CD14-positive monocyte (primary cell): ENCODE results near the gene CAPN8. TPM values are rescaled to one million over a fixed set of nuclear protein-coding genes. Genes with fewer than 3 reads are reported as not detected.

Experiments used
- DNase-seq, 3 donors: peaks; one replicate each; pipeline ENCODE4 v3.0.0-alpha.2; 2011 to 2022
- H2AFZ ChIP-seq: 2 replicates; pipeline ENCODE4 v1.6.0; 2012; ENCODE audit warnings: mild to moderate bottlenecking, low read depth, low read length, inconsistent platforms; ENCODE audit not compliant: insufficient read depth, poor library complexity, severe bottlenecking
- H3K27ac ChIP-seq, 2 donors: 1 replicate in 1 of 2; 2 replicates in 1 of 2; pipeline ENCODE4 v1.5.1; 2012 to 2013; ENCODE audit warnings: low read length in 2 of 2, control low read depth in 1 of 2, inconsistent platforms in 1 of 2, low read depth in 1 of 2, mild to moderate bottlenecking in 1 of 2
- H3K27me3 ChIP-seq, 2 donors: one replicate each; pipeline versions ENCODE4 v1.6.0 to v1.6.1; 2011 to 2013; ENCODE audit warnings: low read length in 2 of 2; ENCODE audit not compliant: control insufficient read depth in 2 of 2, insufficient read depth in 2 of 2
- H3K36me3 ChIP-seq, 2 donors: replicated peaks in 1 of 2; 1 replicate in 1 of 2; 2 replicates in 1 of 2; pipeline versions ENCODE4 v1.5.1 to v1.6.1; 2012 to 2013; ENCODE audit warnings: low read length in 2 of 2, control low read depth in 1 of 2, inconsistent platforms in 1 of 2, mild to moderate bottlenecking in 1 of 2; ENCODE audit not compliant: insufficient read depth in 2 of 2, control insufficient read depth in 1 of 2
- H3K4me1 ChIP-seq, 2 donors: 1 replicate in 1 of 2; 2 replicates in 1 of 2; pipeline versions ENCODE4 v1.5.1 to v1.6.1; 2012 to 2013; ENCODE audit warnings: low read length in 2 of 2, control low read depth in 1 of 2, inconsistent platforms in 1 of 2, mild to moderate bottlenecking in 1 of 2, moderate library complexity in 1 of 2; ENCODE audit not compliant: insufficient read depth in 2 of 2, control insufficient read depth in 1 of 2
- H3K4me2 ChIP-seq: replicated peaks from 2 replicates; pipeline ENCODE3; 2012; ENCODE audit warnings: low read length, moderate library complexity, mild to moderate bottlenecking; ENCODE audit not compliant: poor library complexity, severe bottlenecking; ENCODE audit errors: extremely low read depth
- H3K4me3 ChIP-seq, 3 experiments: fragments of 200-600 bp in 1 of 3; sonication (generic) in 1 of 3; replicated peaks in 1 of 3; 1 replicate in 2 of 3; 2 replicates in 1 of 3; pipeline ENCODE4 v1.5.1; 2011 to 2013; ENCODE audit warnings: low read length in 3 of 3, mild to moderate bottlenecking in 3 of 3, control low read depth in 2 of 3, low read depth in 2 of 3, inconsistent platforms in 1 of 3, moderate library complexity in 1 of 3
- H3K79me2 ChIP-seq: 2 replicates; pipeline ENCODE4 v1.6.0; 2012; ENCODE audit warnings: mild to moderate bottlenecking, control low read depth, inconsistent platforms, low read length, moderate library complexity; ENCODE audit not compliant: insufficient read depth
- H3K9ac ChIP-seq: 2 replicates; pipeline ENCODE4 v1.6.0; 2017; ENCODE audit warnings: low read length, mild to moderate bottlenecking; ENCODE audit not compliant: insufficient read depth, poor library complexity, severe bottlenecking
- H3K9me3 ChIP-seq, 2 donors: replicated peaks in 1 of 2; 1 replicate in 1 of 2; 2 replicates in 1 of 2; pipeline versions ENCODE4 v1.5.1 to v1.6.1; 2012 to 2013; ENCODE audit warnings: low read length in 2 of 2, control low read depth in 1 of 2; ENCODE audit not compliant: control insufficient read depth in 1 of 2, insufficient read depth in 1 of 2
- H4K20me1 ChIP-seq: 2 replicates; pipeline ENCODE4 v1.6.0; 2012; ENCODE audit warnings: mild to moderate bottlenecking, low read length, control low read depth, moderate library complexity; ENCODE audit not compliant: insufficient read depth
- H3K27ac Mint-ChIP-seq, 7 donors: one replicate each; pipeline ENCODE4 v1.8.0; 2020; ENCODE audit warnings: mild to moderate bottlenecking in 7 of 7, mixed read lengths in 7 of 7, moderate library complexity in 6 of 7, inconsistent platforms in 2 of 7
- H3K27me3 Mint-ChIP-seq, 3 donors: one replicate each; pipeline ENCODE4 v1.8.0; 2021 to 2022; ENCODE audit warnings: low read depth in 3 of 3, mild to moderate bottlenecking in 3 of 3, mixed read lengths in 3 of 3, moderate library complexity in 3 of 3, inconsistent platforms in 1 of 3
- H3K36me3 Mint-ChIP-seq, 2 donors: one replicate each; pipeline ENCODE4 v1.8.0; 2020; ENCODE audit warnings: mixed read lengths in 2 of 2, inconsistent platforms in 1 of 2, mild to moderate bottlenecking in 1 of 2
- H3K4me1 Mint-ChIP-seq: one replicate; pipeline ENCODE4 v1.8.0; 2020; ENCODE audit warnings: mild to moderate bottlenecking, mixed read lengths
- H3K4me3 Mint-ChIP-seq, 2 donors: one replicate each; pipeline ENCODE4 v1.8.0; 2020; ENCODE audit warnings: mild to moderate bottlenecking in 2 of 2, mixed read lengths in 2 of 2, moderate library complexity in 1 of 2
- H3K9me3 Mint-ChIP-seq, 7 donors: one replicate each; pipeline ENCODE4 v1.8.0; 2020 to 2022; ENCODE audit warnings: mixed read lengths in 7 of 7, mild to moderate bottlenecking in 6 of 7, moderate library complexity in 6 of 7, inconsistent platforms in 2 of 7
- WGBS: methylation state at CpG from one replicate; pipeline ENCODE4 v1.1.5; 2013; ENCODE audit warnings: missing lambda C conversion rate; ENCODE audit not compliant: insufficient coverage; 5-methylcytosine and 5-hydroxymethylcytosine counted together
- intact Hi-C, 2 donors: fragments of 100-400 bp; cut with micrococcal nuclease; formaldehyde crosslinking; loops; one replicate each; pipeline versions ENCODE4 v1.15.0 to v1.15.1; 2023
- polyA plus RNA-seq, 3 donors: library from polyadenylated mRNA; depleted of rRNA in 1 of 3; unstranded in 2 of 3; stranded (reverse) in 1 of 3; fragments of 300-500 nt in 2 of 3; fragments of >200 nt in 1 of 3; fragmentation: Illumina TruSeq in 2 of 3; gene quantifications; 1 replicate in 2 of 3; 2 replicates in 1 of 3; pipeline ENCODE4 v1.2.3, GENCODE V29; 2012 to 2021
- TF ChIP-seq, protein P1 (sequence below): fragments of 200-600 bp; IDR thresholded peaks from one replicate; pipeline ENCODE4 v1.8.0; 2022; ENCODE audit warnings: antibody characterized with exemption, mild to moderate bottlenecking

Gene CAPN8
- polyA plus RNA-seq, 3 donors, result 0.40 TPM; not detected in 2

DNA sequence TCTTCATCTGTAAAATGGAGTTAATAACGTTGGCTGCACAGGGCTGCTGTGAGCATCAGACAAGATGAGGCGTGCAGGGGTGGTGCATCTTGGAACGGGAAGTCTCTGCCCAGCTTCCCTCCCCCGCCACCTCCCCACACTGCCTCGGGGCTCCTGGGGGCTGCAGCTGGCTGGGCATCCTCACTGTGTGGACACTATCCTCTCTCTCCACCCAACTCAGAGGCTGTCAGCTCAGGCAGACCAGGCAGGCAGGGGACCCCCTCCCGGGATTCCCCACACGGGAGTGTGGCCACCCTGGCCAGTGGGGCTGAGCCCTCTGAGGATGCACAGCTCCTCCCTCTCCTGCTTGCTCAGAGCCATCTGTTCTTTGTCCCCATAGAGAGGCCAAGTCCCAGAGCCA, 149.6 kb downstream of the CAPN8 start:
- no peak overlapping the region for H3K4me3 Mint-ChIP-seq
- Histone ChIP-seq H3K4me1 (no peaks in the 10 kb centered on the region), H3K9me3 (peaks cover under 1 to 5% of the 10 kb centered on the region in 2 donors), H3K27me3 (no peaks in the 10 kb centered on the region), H4K20me1 (no peaks in the 10 kb centered on the region), H3K79me2 (no peaks in the 10 kb centered on the region), H3K27ac (no peak overlapping the region), H2AFZ (no peak overlapping the region), H3K36me3 (no peaks in the 10 kb centered on the region), H3K4me3 (no peak overlapping the region), H3K4me2 (no peak overlapping the region), H3K9ac (no peak overlapping the region)
- 87% methylated on average over 6 of the region's 7 CpGs for WGBS
- H3K27me3 Mint-ChIP-seq, result peaks cover 6 to 19% (median 8%) of the 10 kb centered on the region in 3 donors
- no peaks in the 10 kb centered on the region for H3K36me3 Mint-ChIP-seq
- TF ChIP-seq, protein P1, sequence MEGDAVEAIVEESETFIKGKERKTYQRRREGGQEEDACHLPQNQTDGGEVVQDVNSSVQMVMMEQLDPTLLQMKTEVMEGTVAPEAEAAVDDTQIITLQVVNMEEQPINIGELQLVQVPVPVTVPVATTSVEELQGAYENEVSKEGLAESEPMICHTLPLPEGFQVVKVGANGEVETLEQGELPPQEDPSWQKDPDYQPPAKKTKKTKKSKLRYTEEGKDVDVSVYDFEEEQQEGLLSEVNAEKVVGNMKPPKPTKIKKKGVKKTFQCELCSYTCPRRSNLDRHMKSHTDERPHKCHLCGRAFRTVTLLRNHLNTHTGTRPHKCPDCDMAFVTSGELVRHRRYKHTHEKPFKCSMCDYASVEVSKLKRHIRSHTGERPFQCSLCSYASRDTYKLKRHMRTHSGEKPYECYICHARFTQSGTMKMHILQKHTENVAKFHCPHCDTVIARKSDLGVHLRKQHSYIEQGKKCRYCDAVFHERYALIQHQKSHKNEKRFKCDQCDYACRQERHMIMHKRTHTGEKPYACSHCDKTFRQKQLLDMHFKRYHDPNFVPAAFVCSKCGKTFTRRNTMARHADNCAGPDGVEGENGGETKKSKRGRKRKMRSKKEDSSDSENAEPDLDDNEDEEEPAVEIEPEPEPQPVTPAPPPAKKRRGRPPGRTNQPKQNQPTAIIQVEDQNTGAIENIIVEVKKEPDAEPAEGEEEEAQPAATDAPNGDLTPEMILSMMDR, result no peak
- no peak overlapping the region for H3K27ac Mint-ChIP-seq
- intact Hi-C loops, result no loop called here
- H3K4me1 Mint-ChIP-seq, result no peaks in the 10 kb centered on the region
- no peak for DNase-seq
- H3K9me3 Mint-ChIP-seq, result peaks cover 3 to 22% (median 10%) of the 10 kb centered on the region in 7 donors

- no peaks in the 10 kb centered on the region for H3K79me2 ChIP-seq
- Mint-ChIP-seq H3K36me3 (no peaks in the 10 kb centered on the region), H3K27ac (no peak overlapping the region), H3K4me1 (no peaks in the 10 kb centered on the region), H3K27me3 (peaks cover 8 to 19% (median 8%) of the 10 kb centered on the region in 3 donors), H3K4me3 (no peak overlapping the region), H3K9me3 (peaks cover 7 to 27% (median 14%) of the 10 kb centered on the region in 7 donors)
- H3K9ac ChIP-seq, result no peak overlapping the region
- intact Hi-C loops, result no loop called here
- no peak overlapping the region for H3K4me3 ChIP-seq
- H3K4me2 ChIP-seq, result no peak overlapping the region
- no peaks in the 10 kb centered on the region for H3K27me3 ChIP-seq
- WGBS, result 95% methylated on average over 2 of the region's 5 CpGs
- H3K36me3 ChIP-seq, result no peaks in the 10 kb centered on the region
- H4K20me1 ChIP-seq, result no peaks in the 10 kb centered on the region
- peaks cover 5 to 11% of the 10 kb centered on the region in 2 donors for H3K9me3 ChIP-seq
- H3K27ac ChIP-seq, result no peak overlapping the region
- TF ChIP-seq, protein P1, result no peak
- H3K4me1 ChIP-seq, result no peaks in the 10 kb centered on the region
- no peak overlapping the region for H2AFZ ChIP-seq
- DNase-seq, result no peak
Observed at GRCh38 chr1:223515421-223515820, 150.1 kb downstream of the CAPN8 start.
